ENCODE results near the gene NOTCH1. TPM values are rescaled to one million over a fixed set of nuclear protein-coding genes. Genes with fewer than 3 reads are reported as not detected.

NOTCH1 gene
- total RNA-seq, 4 donors from 2014 or later: 31.1 to 72.1 (median 44.0) TPM

DNA sequence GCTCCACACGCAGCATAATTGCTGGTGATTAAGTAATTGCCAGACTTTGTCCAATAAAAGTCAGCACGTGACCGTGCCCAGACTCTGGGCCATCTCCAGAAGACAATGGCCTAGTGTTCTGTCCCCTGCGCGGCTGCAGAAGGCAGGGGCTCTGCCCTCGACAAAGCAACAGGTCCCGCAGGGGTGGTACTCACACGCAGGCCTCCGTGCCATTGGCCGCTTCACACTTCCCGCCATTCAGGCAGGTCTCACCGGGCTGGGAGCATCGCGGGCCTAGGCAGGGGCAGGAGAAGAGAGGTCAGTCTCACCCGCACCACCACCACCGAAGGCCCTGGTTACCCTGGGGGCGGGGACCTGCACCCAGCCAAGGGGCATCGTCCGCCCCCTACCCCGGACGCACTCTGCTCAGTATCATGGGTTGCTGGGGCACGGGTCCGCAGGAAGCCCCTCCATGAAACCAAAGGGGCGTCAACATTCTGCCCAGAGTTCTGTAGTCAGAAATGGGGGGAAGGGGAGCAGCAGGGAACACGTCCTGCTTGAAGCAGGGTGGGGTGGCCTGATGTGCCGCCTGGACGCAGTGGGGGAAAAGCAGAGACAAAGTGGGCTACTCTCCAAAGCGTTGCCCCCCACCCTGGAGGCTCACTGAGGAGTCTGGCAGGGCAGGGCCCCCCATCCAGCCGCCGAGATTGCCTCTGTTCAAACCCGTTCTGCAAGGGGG lies 1.9 kb downstream of the NOTCH1 start:
- WGBS, 2 donors (ENCODE audit: low coverage in 1 of 2): no CpG with 5 or more reads among the region's 31 CpGs
- no peak for ATAC-seq

DNA sequence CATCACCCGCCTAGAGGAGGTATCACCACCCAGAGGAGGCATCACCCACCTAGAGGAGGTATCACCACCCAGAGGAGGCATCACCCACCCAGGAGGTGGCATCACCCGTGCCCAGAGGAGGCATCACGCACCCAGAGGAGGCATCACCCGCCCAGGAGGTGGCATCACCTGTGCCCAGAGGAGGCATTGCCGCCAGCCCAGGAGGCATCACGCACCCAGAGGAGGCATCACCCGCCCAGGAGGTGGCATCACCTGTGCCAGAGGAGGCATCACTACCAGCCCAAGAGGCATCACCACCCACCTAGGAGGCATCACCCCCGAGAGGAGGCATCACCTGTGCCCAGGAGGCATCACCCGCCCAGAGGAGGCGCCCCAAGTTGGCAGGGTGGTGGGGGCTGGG lies 2.6 kb downstream of the NOTCH1 start:
- peak overlapping the region in 3 of 4 donors; percentile 94 to 100 (median 98) for H3K27ac ChIP-seq

More for the DNA sequence above, 1.9 kb downstream of the NOTCH1 start:
- Histone ChIP-seq H3K4me3 (peak overlapping the region; percentile 92 to 98), H3K4me1 (peaks cover 0 to 88% (median 53%) of the 10 kb centered on the region in 3 donors), H3K36me3 (peaks cover 0 to 24% of the 10 kb centered on the region in 2 donors), H3K9me3 (no peaks in the 10 kb centered on the region), H3K27ac (peak overlapping the region in 3 of 4 donors; percentile 94 to 100 (median 98)), H3K27me3 (no peaks in the 10 kb centered on the region)
- TF ChIP-seq POLR2A (IDR thresholded peaks at IDR 0.05) (no peak), POLR2AphosphoS5 (IDR thresholded peaks at IDR 0.05) (peak; percentile 3), EP300 (IDR thresholded peaks at IDR 0.05) (no peak)

DNA sequence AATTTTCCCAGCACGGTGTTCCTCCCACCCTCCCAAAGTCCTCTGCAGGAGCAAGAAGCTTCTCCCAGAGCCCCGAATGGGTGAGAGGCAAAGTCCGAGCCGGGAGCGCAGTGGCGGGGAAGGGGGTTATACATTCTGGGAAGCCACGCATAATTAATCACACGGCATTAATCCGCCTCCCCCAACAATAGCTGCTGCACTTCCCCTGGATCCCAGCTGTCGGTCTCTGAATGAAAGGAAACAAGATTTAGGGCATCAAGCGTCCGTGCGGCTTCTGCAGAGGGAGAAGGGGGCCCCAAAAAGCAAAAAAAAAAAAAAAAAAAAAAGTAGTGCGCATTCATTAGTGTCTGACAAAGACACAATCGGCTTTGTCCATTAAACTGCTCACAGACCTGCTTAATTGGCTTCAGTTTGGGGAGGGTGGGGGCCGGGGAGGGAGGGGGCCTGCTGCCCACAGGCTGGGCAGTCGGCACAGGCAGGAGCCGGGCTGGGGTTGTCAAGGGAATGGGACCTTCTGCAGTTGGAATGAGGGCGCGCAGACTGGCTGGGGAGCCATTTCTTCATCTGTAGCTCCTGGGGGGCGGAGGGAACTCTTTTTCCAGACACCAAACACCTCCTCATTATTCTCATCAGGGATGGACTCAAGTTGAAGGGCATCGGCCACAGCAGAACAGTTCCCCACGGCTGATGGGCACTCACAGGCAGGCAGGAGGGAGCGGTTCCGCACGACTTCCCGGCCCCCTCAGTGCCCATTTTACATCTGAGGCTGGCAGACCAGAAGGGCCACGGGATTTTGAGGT lies 3.4 kb downstream of the NOTCH1 start:
- Histone ChIP-seq H3K27ac (peak overlapping the region in 3 of 4 donors; percentile 94 to 100 (median 98)), H3K27me3 (no peaks in the 10 kb centered on the region), H3K9me3 (no peaks in the 10 kb centered on the region), H3K36me3 (peaks cover 0 to 35% of the 10 kb centered on the region in 2 donors), H3K4me3 (peak overlapping the region in 1 of 2 donors; percentile 98), H3K4me1 (peaks cover 0 to 88% (median 55%) of the 10 kb centered on the region in 3 donors)
- no peak for TF ChIP-seq EP300 (IDR thresholded peaks at IDR 0.05)
- no peak for TF ChIP-seq POLR2A (IDR thresholded peaks at IDR 0.05)
- no peak for TF ChIP-seq POLR2AphosphoS5 (IDR thresholded peaks at IDR 0.05)
- TF ChIP-seq, protein P1, sequence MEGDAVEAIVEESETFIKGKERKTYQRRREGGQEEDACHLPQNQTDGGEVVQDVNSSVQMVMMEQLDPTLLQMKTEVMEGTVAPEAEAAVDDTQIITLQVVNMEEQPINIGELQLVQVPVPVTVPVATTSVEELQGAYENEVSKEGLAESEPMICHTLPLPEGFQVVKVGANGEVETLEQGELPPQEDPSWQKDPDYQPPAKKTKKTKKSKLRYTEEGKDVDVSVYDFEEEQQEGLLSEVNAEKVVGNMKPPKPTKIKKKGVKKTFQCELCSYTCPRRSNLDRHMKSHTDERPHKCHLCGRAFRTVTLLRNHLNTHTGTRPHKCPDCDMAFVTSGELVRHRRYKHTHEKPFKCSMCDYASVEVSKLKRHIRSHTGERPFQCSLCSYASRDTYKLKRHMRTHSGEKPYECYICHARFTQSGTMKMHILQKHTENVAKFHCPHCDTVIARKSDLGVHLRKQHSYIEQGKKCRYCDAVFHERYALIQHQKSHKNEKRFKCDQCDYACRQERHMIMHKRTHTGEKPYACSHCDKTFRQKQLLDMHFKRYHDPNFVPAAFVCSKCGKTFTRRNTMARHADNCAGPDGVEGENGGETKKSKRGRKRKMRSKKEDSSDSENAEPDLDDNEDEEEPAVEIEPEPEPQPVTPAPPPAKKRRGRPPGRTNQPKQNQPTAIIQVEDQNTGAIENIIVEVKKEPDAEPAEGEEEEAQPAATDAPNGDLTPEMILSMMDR (IDR thresholded peaks at IDR 0.05): no peak
- 50 to 73% methylated on average over 2 to 14 of the region's 28 CpGs for WGBS, 2 donors (ENCODE audit: low coverage in 1 of 2)
- no peak for ATAC-seq

More for the DNA sequence above, 2.6 kb downstream of the NOTCH1 start:
- WGBS, 2 donors (ENCODE audit: low coverage in 1 of 2): no CpG with 5 or more reads among the region's 10 CpGs
- H3K4me1 ChIP-seq: peaks cover 0 to 88% (median 60%) of the 10 kb centered on the region in 3 donors
- no peaks in the 10 kb centered on the region for H3K27me3 ChIP-seq
- peak overlapping the region in 1 of 2 donors; percentile 98 for H3K4me3 ChIP-seq
- peaks cover 0 to 28% of the 10 kb centered on the region in 2 donors for H3K36me3 ChIP-seq
- H3K9me3 ChIP-seq: no peaks in the 10 kb centered on the region
- TF ChIP-seq POLR2AphosphoS5 (IDR thresholded peaks at IDR 0.05) (no peak), EP300 (IDR thresholded peaks at IDR 0.05) (no peak), POLR2A (IDR thresholded peaks at IDR 0.05) (no peak)
- TF ChIP-seq, protein P1 (IDR thresholded peaks at IDR 0.05): no peak
- ATAC-seq: no peak

DNA sequence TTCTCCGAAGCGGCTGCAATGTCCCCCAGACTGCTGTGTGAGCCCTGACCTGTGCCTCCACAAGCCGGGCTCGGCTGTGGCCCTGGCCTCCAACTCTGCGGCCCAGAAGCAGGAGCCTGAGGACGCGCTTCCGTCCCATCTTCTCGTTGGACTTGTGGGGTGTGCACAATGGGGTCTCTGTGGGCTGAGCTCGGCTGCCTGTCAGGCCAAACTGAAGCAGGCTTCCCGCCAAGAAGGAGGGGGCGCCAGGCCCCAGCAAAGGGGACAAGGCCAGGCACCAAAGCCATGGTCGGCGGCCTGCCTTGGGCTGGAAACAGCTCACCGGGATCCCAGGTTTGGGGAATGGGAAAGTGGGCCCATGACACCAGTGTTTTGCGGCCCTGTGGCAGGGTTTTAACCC lies 4.1 kb downstream of the NOTCH1 start:
- Histone ChIP-seq H3K36me3 (peaks cover 0 to 42% of the 10 kb centered on the region in 2 donors), H3K9me3 (no peaks in the 10 kb centered on the region), H3K27me3 (no peaks in the 10 kb centered on the region), H3K4me1 (peaks cover 0 to 88% (median 53%) of the 10 kb centered on the region in 3 donors), H3K27ac (peak overlapping the region in 3 of 4 donors; percentile 84 to 100 (median 94)), H3K4me3 (peak overlapping the region in 1 of 2 donors; percentile 1)
- 100% methylated on average over 1 of the region's 16 CpGs; no CpG with 5 or more reads in 1 of the 2 donors for WGBS, 2 donors (ENCODE audit: low coverage in 1 of 2)
- ATAC-seq: no peak
- no peak for TF ChIP-seq POLR2A (IDR thresholded peaks at IDR 0.05)
- TF ChIP-seq EP300 (IDR thresholded peaks at IDR 0.05): no peak
- TF ChIP-seq, protein P1 (IDR thresholded peaks at IDR 0.05): no peak
- TF ChIP-seq POLR2AphosphoS5 (IDR thresholded peaks at IDR 0.05): no peak

DNA sequence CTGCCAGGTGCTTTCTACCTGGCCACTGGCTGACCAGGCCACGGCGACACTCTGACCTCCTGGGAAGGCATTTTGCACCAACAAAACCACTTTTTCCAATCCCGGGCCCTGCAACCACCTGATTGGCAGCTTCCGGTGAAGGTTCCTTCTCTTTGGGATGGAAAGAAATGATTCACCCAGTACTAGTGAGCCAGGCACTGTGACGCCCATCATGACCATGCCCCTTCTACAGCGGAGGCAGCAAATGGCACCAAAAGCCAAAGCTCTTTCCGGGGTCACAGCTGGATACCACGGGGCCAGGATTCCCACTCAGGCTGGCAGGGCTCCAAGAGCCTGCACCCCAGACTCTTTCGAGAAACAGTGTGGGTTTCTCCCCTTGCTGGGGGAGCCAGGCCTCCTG lies 4.7 kb downstream of the NOTCH1 start:
- H3K4me1 ChIP-seq: peaks cover 0 to 88% (median 58%) of the 10 kb centered on the region in 3 donors

More for the DNA sequence above, 4.7 kb downstream of the NOTCH1 start:
- Histone ChIP-seq H3K4me3 (peak overlapping the region in 1 of 2 donors; percentile 1), H3K27me3 (no peaks in the 10 kb centered on the region), H3K27ac (peak overlapping the region in 3 of 4 donors; percentile 84 to 100 (median 94)), H3K36me3 (peaks cover 0 to 47% of the 10 kb centered on the region in 2 donors), H3K9me3 (no peaks in the 10 kb centered on the region)
- 70% methylated on average over 2 of the region's 9 CpGs; no CpG with 5 or more reads in 1 of the 2 donors for WGBS, 2 donors (ENCODE audit: low coverage in 1 of 2)
- TF ChIP-seq POLR2A (IDR thresholded peaks at IDR 0.05) (no peak), EP300 (IDR thresholded peaks at IDR 0.05) (no peak), POLR2AphosphoS5 (IDR thresholded peaks at IDR 0.05) (peak; percentile 31)
- TF ChIP-seq, protein P1 (IDR thresholded peaks at IDR 0.05): no peak
- ATAC-seq: no peak

Data from gastroesophageal sphincter (tissue), 4 donors.